ENCODE results near the gene ALG2. TPM values are rescaled to one million over a fixed set of nuclear protein-coding genes. Genes with fewer than 3 reads are reported as not detected.
A peak's percentile ranks its signal among the peaks of the same experiment; 100 is the strongest.

ALG2 gene
- total RNA-seq, 2 donors from 2014 or later: 47.0 to 64.4 TPM

DNA sequence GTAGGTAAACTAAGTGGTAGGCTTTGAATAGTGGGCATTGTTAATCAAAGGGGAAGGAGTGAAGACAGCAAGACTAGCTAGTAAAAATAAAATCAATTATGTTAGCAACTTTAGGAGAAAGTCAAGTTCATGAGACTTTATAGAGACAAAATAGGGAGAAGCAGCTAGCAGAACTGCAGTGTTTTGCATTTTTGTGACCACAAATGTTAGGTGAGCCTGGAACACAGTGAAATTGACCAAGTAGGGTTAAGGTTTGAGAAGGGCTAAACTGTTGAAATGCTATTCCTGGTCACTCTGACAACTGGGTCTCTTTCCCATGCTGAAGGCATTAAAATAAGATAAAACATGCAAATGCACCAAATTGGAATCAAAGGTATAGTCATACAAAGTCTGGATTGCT lies 13.3 kb upstream of the ALG2 start:
- Histone ChIP-seq H3K27ac (no peak overlapping the region), H3K4me1 (replicated peaks) (no peaks in the 10 kb centered on the region), H3K27me3 (replicated peaks; ENCODE audit: insufficient read depth) (no peaks in the 10 kb centered on the region), H3K9me3 (no peaks in the 10 kb centered on the region), H3K36me3 (no peaks in the 10 kb centered on the region), H3K4me3 (no peak overlapping the region)
- intact Hi-C loops (cut with DNase I): no loop called here
- DNase-seq (ENCODE audit: low spot score): no peak
- TF ChIP-seq POLR2A (IDR thresholded peaks at IDR 0.05) (no peak), POLR2AphosphoS5 (IDR thresholded peaks at IDR 0.05) (no peak)
- TF ChIP-seq, protein P1, sequence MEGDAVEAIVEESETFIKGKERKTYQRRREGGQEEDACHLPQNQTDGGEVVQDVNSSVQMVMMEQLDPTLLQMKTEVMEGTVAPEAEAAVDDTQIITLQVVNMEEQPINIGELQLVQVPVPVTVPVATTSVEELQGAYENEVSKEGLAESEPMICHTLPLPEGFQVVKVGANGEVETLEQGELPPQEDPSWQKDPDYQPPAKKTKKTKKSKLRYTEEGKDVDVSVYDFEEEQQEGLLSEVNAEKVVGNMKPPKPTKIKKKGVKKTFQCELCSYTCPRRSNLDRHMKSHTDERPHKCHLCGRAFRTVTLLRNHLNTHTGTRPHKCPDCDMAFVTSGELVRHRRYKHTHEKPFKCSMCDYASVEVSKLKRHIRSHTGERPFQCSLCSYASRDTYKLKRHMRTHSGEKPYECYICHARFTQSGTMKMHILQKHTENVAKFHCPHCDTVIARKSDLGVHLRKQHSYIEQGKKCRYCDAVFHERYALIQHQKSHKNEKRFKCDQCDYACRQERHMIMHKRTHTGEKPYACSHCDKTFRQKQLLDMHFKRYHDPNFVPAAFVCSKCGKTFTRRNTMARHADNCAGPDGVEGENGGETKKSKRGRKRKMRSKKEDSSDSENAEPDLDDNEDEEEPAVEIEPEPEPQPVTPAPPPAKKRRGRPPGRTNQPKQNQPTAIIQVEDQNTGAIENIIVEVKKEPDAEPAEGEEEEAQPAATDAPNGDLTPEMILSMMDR (IDR thresholded peaks at IDR 0.05): no peak

GRCh38 chr9:99234618-99235017 lies 12.9 kb upstream of the ALG2 start:
- H3K27ac ChIP-seq: no peak overlapping the region
- no peaks in the 10 kb centered on the region for H3K27me3 ChIP-seq (replicated peaks; ENCODE audit: insufficient read depth)
- H3K4me3 ChIP-seq: no peak overlapping the region
- H3K36me3 ChIP-seq: no peaks in the 10 kb centered on the region
- intact Hi-C loops (cut with DNase I): no loop called here
- no peak for DNase-seq (ENCODE audit: low spot score)
- no peaks in the 10 kb centered on the region for H3K9me3 ChIP-seq
- TF ChIP-seq, protein P1 (IDR thresholded peaks at IDR 0.05): no peak
- TF ChIP-seq POLR2AphosphoS5 (IDR thresholded peaks at IDR 0.05) (no peak), POLR2A (IDR thresholded peaks at IDR 0.05) (no peak)
- WGBS: 91% methylated on average over 2 of the region's 2 CpGs
- H3K4me1 ChIP-seq (replicated peaks): no peaks in the 10 kb centered on the region

DNA sequence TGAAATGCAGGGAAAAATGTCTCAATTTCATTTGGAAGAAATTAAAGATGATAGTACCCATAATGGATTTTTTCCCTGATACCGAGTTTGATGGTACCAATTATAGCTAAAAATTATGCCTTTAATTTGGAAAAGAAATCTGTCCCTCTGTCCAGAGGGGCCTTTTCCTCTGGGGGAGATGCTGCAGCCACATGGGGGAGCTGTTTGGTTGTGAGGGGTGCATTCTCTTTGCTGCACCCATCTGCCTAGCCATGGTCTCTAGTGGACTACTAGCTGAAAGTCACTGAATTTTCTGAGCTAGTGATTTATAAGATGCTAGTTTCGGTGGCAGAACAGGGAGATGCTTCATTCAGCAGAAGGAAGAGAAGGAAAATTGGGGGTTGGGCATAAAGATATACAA lies 10.0 kb upstream of the ALG2 start:
- Histone ChIP-seq H3K27me3 (replicated peaks; ENCODE audit: insufficient read depth) (no peaks in the 10 kb centered on the region), H3K9me3 (no peaks in the 10 kb centered on the region), H3K4me3 (no peak overlapping the region), H3K4me1 (replicated peaks) (no peaks in the 10 kb centered on the region), H3K27ac (no peak overlapping the region), H3K36me3 (peaks cover 0 to 11% of the 10 kb centered on the region in 2 donors)
- intact Hi-C loops (cut with DNase I): no loop called here
- no peak for TF ChIP-seq POLR2AphosphoS5 (IDR thresholded peaks at IDR 0.05)
- TF ChIP-seq, protein P1 (IDR thresholded peaks at IDR 0.05): peak in 1 of 4 experiments; percentile 15
- WGBS: 90% methylated on average over 2 of the region's 2 CpGs
- DNase-seq (ENCODE audit: low spot score): no peak

GRCh38 chr9:99230206-99230605 lies 8.5 kb upstream of the ALG2 start:
- peaks cover 0 to 11% of the 10 kb centered on the region in 2 donors for H3K36me3 ChIP-seq

GRCh38 chr9:99226054-99226453 lies 4.3 kb upstream of the ALG2 start:
- 68% methylated on average over 5 of the region's 5 CpGs for WGBS
- TF ChIP-seq POLR2AphosphoS5 (IDR thresholded peaks at IDR 0.05) (no peak), POLR2A (IDR thresholded peaks at IDR 0.05) (no peak)
- TF ChIP-seq, protein P1 (IDR thresholded peaks at IDR 0.05): no peak
- Histone ChIP-seq H3K27me3 (replicated peaks; ENCODE audit: insufficient read depth) (no peaks in the 10 kb centered on the region), H3K4me1 (replicated peaks) (peaks cover 2% of the 10 kb centered on the region), H3K36me3 (peaks cover 0 to 11% of the 10 kb centered on the region in 2 donors), H3K27ac (no peak overlapping the region), H3K9me3 (no peaks in the 10 kb centered on the region), H3K4me3 (no peak overlapping the region)
- intact Hi-C loops (cut with DNase I): no loop called here
- DNase-seq (ENCODE audit: low spot score): no peak

More at GRCh38 chr9:99230206-99230605, 8.5 kb upstream of the ALG2 start:
- H3K27me3 ChIP-seq (replicated peaks; ENCODE audit: insufficient read depth): no peaks in the 10 kb centered on the region
- no peak for DNase-seq (ENCODE audit: low spot score)
- no peak overlapping the region for H3K4me3 ChIP-seq
- no peak overlapping the region for H3K27ac ChIP-seq
- intact Hi-C loops (cut with DNase I): no loop called here
- no peaks in the 10 kb centered on the region for H3K9me3 ChIP-seq
- WGBS: 92% methylated on average over 3 of the region's 3 CpGs
- H3K4me1 ChIP-seq (replicated peaks): no peaks in the 10 kb centered on the region
- no peak for TF ChIP-seq POLR2A (IDR thresholded peaks at IDR 0.05)
- no peak for TF ChIP-seq POLR2AphosphoS5 (IDR thresholded peaks at IDR 0.05)
- TF ChIP-seq, protein P1 (IDR thresholded peaks at IDR 0.05): no peak
